Spinal cord (tissue), 10 donors: ENCODE measurements around the gene GRB14. TPM values are rescaled to one million over a fixed set of nuclear protein-coding genes. Genes with fewer than 3 reads are reported as not detected.
"Not testable (repeated sequence)": the region's sequence is repeated elsewhere in the genome, so short reads cannot be mapped to it uniquely, and the experiment has no call there.

Source experiments
- DNase-seq, 6 donors: peaks; one replicate each; pipeline versions ENCODE4 v3.0.0 to v3.0.0-alpha.2; 2013 to 2015; ENCODE audit warnings: low spot score in 6 of 6, low read depth in 4 of 6
- H3K27ac ChIP-seq: one replicate; pipeline ENCODE4 v1.5.1; 2013; ENCODE audit warnings: low read depth, low read length, control low read depth
- H3K27me3 ChIP-seq: one replicate; pipeline ENCODE4 v1.6.1; 2013; ENCODE audit warnings: low read length; ENCODE audit not compliant: control insufficient read depth, insufficient read depth
- H3K36me3 ChIP-seq: one replicate; pipeline ENCODE4 v1.6.1; 2013; ENCODE audit warnings: low read length; ENCODE audit not compliant: control insufficient read depth, insufficient read depth
- H3K4me1 ChIP-seq: one replicate; pipeline ENCODE4 v1.6.1; 2013; ENCODE audit warnings: low read length; ENCODE audit not compliant: control insufficient read depth, insufficient read depth
- H3K4me3 ChIP-seq: one replicate; pipeline ENCODE4 v1.5.1; 2013; ENCODE audit warnings: low read depth, low read length, control low read depth
- H3K9me3 ChIP-seq: one replicate; pipeline ENCODE4 v1.6.1; 2013; ENCODE audit warnings: low read length; ENCODE audit not compliant: control insufficient read depth, insufficient read depth
- WGBS: methylation state at CpG from one replicate; pipeline ENCODE4 v1.1.5; 2013; ENCODE audit warnings: missing lambda C conversion rate; ENCODE audit not compliant: insufficient coverage; 5-methylcytosine and 5-hydroxymethylcytosine counted together
- polyA plus RNA-seq, 2 donors: library from polyadenylated mRNA; unstranded; fragments of 120-200 nt; gene quantifications; one replicate each; pipeline ENCODE4 v1.2.1, GENCODE V29; 2013; ENCODE audit not compliant: insufficient read length in 2 of 2
- total RNA-seq, 2 donors: library from RNA; depleted of rRNA in 1 of 2; stranded (reverse); fragments of 120-200 nt in 1 of 2; fragments of >200 nt in 1 of 2; gene quantifications; one replicate each; pipeline versions ENCODE4 v1.2.3 to v1.2.4, GENCODE V29; 2013 to 2014
- donor health status: healthy.

Gene GRB14
- total and polyA plus RNA-seq, 4 donors = 11.3 to 31.5 (median 16.5) TPM

GRCh38 chr2:164565359-164565758 is 55.9 kb downstream of the GRB14 start:
- Histone ChIP-seq H3K27ac (no peak overlapping the region), H3K27me3 (no peaks in the 10 kb centered on the region), H3K4me1 (no peaks in the 10 kb centered on the region), H3K36me3 (no peaks in the 10 kb centered on the region), H3K4me3 (no peak overlapping the region), H3K9me3 (no peaks in the 10 kb centered on the region)
- WGBS = 67% methylated on average over 1 of the region's 4 CpGs
- DNase-seq = no peak

DNA sequence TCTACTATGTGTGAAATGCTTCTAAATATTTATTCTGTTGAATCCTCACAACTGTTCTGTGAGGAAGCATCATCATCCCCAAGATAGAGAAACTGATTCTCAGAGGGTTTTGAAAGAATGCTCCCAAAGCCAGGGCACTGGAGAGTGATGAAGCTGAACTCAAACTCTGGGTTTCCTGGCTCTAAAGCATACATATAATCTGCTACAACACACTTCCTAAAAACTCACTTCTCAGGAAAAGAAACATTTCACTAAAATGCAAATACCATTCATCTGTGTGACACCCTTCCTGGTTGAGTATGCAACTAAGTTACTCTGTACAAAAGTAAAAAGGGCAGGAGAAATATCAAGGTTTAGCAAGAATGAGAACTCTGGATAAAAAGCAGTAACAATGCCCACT is 58.6 kb downstream of the GRB14 start:
- H3K9me3 ChIP-seq = no peaks in the 10 kb centered on the region
- no peak for DNase-seq
- H3K36me3 ChIP-seq = no peaks in the 10 kb centered on the region
- no peaks in the 10 kb centered on the region for H3K4me1 ChIP-seq
- no peaks in the 10 kb centered on the region for H3K27me3 ChIP-seq
- H3K27ac ChIP-seq = no peak overlapping the region
- no peak overlapping the region for H3K4me3 ChIP-seq

- no peaks in the 10 kb centered on the region for H3K9me3 ChIP-seq
- DNase-seq = no peak
- H3K4me1 ChIP-seq = no peaks in the 10 kb centered on the region
- no peak overlapping the region for H3K4me3 ChIP-seq
- H3K36me3 ChIP-seq = no peaks in the 10 kb centered on the region
- no peak overlapping the region for H3K27ac ChIP-seq
- no peaks in the 10 kb centered on the region for H3K27me3 ChIP-seq
- no CpG with 5 or more reads among the region's 4 CpGs for WGBS
These were observed 59.3 kb downstream of the GRB14 start for GRCh38 chr2:164561991-164562390.

- DNase-seq = no peak
- 88% methylated on average over 3 of the region's 4 CpGs for WGBS
- H3K4me3 ChIP-seq = no peak overlapping the region
- H3K27me3 ChIP-seq = no peaks in the 10 kb centered on the region
- no peaks in the 10 kb centered on the region for H3K4me1 ChIP-seq
- H3K36me3 ChIP-seq = no peaks in the 10 kb centered on the region
- no peak overlapping the region for H3K27ac ChIP-seq
- no peaks in the 10 kb centered on the region for H3K9me3 ChIP-seq
These were observed 59.9 kb downstream of the GRB14 start for GRCh38 chr2:164561416-164561815.

DNA sequence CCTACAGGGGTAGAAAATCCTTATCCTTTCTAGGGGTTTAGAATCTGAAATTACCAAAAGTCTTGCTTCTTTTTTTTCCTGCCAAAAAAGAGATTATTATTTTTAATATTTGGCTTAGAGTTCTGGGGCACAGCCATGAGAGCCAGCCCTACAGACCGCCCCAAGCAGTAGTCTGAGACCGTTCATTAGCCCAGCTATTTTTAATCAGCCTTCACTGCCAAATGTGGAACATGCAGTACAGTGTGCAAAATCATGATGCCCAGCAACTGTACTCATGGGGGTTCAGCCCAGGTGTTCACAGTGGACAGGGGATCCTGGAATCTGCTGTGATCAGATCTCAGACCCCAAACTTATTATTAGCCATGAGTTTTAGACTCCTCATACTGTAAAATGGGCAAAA is 60.4 kb downstream of the GRB14 start:
- no peak for DNase-seq
- no peaks in the 10 kb centered on the region for H3K36me3 ChIP-seq
- no peaks in the 10 kb centered on the region for H3K9me3 ChIP-seq
- H3K4me1 ChIP-seq = no peaks in the 10 kb centered on the region
- 83% methylated on average over 2 of the region's 2 CpGs for WGBS
- H3K27me3 ChIP-seq = no peaks in the 10 kb centered on the region
- no peak overlapping the region for H3K27ac ChIP-seq
- no peak overlapping the region for H3K4me3 ChIP-seq

DNA sequence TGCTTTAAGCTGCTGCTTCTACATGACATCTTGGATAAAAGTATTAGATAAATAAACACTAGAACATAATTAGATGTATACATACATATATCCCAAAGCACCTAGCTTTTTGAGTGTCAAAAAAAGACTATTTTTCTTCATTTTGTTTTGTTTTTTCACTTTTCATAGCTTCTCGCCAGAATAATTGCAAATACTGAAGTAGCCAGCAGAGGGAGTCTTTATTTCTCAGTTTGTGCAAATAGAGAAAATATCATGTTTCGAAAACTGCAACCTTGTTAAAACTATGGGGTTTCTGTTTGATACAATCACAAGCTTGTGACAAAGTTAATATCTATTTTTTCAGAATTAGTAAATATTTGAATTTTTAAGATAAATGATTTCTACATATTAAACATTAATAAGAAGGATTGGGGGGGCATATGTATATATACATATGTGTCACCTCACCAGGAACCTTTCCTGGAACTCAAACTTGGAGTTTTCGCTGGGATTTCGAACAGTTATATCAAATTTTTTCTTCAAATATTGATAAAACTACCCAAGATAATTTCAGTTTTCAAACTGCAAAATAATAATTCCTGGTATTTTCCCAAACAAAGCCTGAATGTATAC is 61.0 kb downstream of the GRB14 start:
- no peaks in the 10 kb centered on the region for H3K27me3 ChIP-seq
- no CpG with 5 or more reads among the region's 4 CpGs for WGBS
- no peaks in the 10 kb centered on the region for H3K4me1 ChIP-seq
- H3K36me3 ChIP-seq = no peaks in the 10 kb centered on the region
- H3K27ac ChIP-seq = no peak overlapping the region
- DNase-seq = peak in 4 of 6 donors; percentile 20 to 82 (median 52)
- no peak overlapping the region for H3K4me3 ChIP-seq
- H3K9me3 ChIP-seq = no peaks in the 10 kb centered on the region

DNA sequence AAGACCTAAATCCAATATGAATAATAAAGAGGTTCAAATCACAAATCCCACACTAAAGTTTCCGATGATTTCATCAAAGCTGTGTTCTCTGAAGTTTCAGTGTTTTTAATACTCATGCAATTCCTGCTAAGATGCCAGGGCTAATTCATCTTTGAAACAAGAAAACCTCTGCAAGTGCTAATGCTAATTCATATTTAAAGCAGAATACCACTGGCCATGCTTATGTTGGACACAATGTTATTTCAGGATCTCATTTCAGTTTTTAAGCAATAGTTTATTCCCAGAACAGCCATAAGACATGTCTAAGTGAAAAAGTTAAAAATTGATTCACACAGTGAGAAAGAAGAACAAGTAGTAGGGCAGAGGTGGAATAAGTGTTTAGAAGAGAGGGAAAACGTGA is 62.8 kb downstream of the GRB14 start:
- Histone ChIP-seq H3K36me3 (no peaks in the 10 kb centered on the region), H3K4me3 (no peak overlapping the region), H3K4me1 (no peaks in the 10 kb centered on the region), H3K27me3 (no peaks in the 10 kb centered on the region), H3K27ac (no peak overlapping the region), H3K9me3 (no peaks in the 10 kb centered on the region)
- whole genome bisulfite sequencing = 60% methylated on average over 1 of the region's 2 CpGs
- no peak for DNase-seq

- no peak for DNase-seq
- Histone ChIP-seq H3K27ac (no peak overlapping the region), H3K4me3 (no peak overlapping the region), H3K27me3 (no peaks in the 10 kb centered on the region), H3K36me3 (no peaks in the 10 kb centered on the region), H3K9me3 (no peaks in the 10 kb centered on the region), H3K4me1 (no peaks in the 10 kb centered on the region)
- 100% methylated on average over 1 of the region's 2 CpGs for WGBS
These were observed 66.8 kb downstream of the GRB14 start for GRCh38 chr2:164554487-164554886.

- Histone ChIP-seq H3K27me3 (no peaks in the 10 kb centered on the region), H3K9me3 (peaks cover 3% of the 10 kb centered on the region), H3K4me3 (no peak overlapping the region), H3K36me3 (no peaks in the 10 kb centered on the region), H3K27ac (no peak overlapping the region), H3K4me1 (no peaks in the 10 kb centered on the region)
- DNase-seq = no peak
- WGBS = 96% methylated on average over 4 of the region's 4 CpGs
These were observed 69.8 kb downstream of the GRB14 start for GRCh38 chr2:164551519-164551918.

DNA sequence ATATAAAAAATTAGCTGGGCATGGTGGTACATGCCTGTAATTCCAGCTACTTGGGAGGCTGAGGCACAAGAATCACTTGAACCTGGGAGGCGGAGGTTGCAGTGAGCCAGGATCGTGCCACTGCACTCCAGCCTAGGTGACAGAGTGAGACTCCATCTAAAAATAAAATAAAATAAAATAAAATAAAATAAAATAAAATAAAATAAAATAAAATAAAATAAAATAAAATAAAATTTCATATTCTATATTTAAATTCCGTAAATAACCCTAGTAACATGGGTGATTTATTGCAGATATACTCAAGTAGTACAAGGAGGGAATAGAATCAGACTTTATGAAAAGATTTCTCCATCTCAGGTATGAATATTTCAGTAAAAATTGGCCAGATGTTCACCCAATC is 71.6 kb downstream of the GRB14 start:
- H3K9me3 ChIP-seq, H3K36me3 ChIP-seq, DNase-seq, H3K4me1 ChIP-seq, H3K27ac ChIP-seq, H3K27me3 ChIP-seq, H3K4me3 ChIP-seq: not testable (repeated sequence)
- WGBS = no CpG with 5 or more reads among the region's 3 CpGs
